Activated CD4-positive, CD25-positive, alpha-beta regulatory T cell (primary cell): ENCODE data around the gene C1orf174.

Experiments
- DNase-seq, 4 experiments: peaks; one replicate each; lab custom pipeline; 2025; lab: John Stamatoyannopoulos, UW

The C1orf174 gene

DNA sequence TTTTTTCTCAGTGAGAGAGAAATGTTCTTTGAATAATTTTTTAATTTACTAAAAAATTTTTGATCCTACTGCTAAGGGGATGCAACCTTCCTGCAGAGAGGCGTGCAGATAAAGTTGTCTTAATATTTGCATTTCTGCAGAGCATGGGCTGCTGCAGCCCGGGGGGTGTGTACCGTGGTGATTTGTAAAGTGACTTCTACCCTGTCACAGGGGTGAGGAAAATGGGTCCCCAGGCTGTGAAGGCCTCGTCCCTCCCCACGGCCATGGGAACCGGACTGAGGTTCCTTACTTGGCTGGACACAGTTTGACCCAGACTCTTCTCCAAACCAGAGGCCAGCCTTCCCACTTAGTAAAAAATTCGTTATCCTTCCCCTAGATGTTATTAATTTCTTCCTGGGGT lies 9.5 kb upstream of the C1orf174 start:
- no peak for DNase-seq

DNA sequence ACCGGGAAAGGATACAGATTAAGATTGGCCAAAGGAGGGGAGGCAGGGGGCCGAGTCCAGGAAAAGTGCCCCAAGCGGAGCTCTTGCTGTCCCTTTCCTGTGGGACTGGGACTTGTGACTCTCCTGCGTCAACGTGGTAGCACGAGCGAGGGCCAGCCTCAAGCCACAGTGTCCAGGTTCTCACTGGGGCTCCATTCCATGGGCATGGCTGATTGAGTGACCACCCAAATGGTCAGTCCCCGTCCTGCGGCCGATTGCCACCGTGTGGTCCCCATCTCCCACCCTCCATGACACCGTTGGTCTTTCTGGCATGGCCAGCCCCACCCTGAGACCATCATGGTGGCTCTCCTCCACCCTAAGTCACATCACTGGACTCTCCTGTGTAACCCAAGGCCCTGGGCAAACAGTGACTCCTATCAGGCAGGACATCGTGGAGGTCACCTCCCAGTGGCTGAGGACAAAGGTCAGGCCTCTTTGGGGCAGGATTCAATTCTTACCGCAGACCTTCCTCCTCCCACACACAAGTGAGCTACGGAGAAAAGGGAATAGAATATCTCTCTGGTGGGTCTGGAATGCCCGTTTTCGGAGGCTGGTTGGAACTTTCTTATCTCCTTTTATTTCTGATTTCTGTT lies 8.9 kb upstream of the C1orf174 start:
- DNase-seq = no peak

DNA sequence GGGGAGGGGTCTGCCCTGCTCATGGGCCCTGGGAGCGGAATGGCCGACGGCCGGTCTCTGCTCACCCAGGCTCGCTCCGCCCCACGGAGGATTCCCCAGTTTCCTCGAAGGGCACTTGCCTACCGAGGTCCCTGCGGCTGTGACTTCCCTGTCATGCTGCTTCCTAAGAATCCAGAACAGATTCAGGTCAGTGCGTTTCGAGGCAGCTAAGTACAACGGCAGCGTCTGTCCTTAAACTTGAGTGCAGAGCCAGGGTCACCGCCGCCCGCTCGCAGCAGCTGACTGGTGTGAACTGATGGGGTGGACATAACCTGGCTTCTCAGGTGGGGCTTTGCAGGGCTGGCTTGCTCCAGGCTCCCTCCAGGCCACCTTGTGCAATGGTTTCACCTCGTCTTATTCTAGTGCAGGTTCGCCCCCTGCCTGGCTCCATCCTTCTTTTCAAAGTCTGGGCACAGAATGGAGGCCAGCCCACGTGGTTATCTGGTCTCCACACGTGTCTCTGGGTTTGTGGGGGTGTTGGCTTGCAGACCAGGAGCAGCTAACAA lies 7.6 kb upstream of the C1orf174 start:
- DNase-seq = no peak

DNA sequence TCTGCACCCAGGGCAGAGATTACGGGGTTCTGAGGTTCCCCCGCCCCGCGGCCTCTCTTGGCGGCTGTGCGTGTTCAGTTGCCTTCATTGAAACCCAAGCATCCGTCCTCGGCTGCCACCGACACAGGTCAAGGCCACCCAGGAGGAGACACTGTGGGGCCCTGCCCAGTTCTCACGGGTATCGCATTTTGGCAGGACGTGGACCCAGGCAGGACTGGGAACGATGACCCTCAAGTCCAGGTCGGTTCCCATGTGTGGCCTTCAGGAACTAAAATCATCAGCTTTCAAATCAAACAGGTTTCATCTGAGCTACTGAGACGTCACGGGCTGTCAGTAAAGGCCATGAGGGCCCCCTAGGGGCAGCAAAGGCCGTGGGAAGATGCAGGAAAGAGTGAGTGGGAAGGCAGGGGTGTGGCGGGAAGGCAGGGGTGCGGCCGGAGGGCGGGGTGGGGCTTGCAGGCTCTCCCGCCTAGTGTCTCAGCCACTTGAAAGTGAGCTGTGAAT lies 7.0 kb upstream of the C1orf174 start:
- DNase-seq = no peak

DNA sequence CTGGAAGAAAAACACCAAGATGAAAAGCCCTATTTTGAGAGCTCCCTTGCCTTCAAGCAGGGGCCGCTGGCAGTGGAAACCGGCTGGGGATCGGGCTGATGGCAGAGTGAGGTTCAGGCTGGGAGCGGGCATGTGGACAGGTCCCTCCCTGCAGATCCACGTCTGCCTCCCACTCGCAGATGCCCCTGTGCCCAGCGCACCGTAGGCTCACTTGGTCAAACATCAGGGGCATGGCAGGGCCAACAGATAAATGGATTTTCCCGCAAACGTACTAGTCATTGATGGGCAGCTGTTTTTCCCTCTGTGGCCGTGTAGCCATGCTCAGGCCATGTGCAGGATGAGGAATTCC lies 6.6 kb upstream of the C1orf174 start:
- no peak for DNase-seq

DNA sequence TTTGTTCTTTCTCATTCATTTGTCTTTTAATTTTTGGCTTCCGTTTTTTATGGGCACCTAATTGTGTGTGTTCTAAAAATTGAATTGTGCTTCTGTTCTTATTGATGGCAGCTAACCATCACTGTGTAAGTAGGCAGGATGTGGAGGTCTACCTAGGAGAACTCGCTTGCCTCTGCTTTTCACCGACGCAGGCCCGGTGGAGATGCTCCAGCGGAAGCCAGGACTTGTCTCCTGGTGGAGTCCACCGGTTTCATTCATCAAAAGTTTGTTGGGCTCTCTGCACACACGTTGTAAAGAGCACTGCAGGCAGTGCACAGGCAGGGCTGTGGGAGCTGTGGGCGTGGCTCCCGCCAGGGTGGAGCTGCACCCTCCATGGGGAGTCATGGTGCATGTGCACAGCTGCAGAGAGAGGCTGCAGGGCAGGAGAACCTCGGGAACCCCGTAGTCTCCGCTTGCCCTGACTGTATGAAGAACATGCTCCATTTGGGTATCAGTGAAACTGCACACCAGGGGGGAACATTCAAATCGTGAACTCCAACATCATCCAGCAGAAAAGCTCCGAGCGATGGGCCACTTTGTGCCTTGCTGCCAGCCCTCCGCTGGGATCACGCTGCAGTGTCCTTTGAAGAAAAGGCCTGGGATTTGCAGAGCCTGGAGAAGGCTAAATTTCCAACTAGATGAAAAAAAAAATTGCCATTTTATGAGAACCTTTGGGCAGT lies 6.0 kb upstream of the C1orf174 start:
- no peak for DNase-seq

DNA sequence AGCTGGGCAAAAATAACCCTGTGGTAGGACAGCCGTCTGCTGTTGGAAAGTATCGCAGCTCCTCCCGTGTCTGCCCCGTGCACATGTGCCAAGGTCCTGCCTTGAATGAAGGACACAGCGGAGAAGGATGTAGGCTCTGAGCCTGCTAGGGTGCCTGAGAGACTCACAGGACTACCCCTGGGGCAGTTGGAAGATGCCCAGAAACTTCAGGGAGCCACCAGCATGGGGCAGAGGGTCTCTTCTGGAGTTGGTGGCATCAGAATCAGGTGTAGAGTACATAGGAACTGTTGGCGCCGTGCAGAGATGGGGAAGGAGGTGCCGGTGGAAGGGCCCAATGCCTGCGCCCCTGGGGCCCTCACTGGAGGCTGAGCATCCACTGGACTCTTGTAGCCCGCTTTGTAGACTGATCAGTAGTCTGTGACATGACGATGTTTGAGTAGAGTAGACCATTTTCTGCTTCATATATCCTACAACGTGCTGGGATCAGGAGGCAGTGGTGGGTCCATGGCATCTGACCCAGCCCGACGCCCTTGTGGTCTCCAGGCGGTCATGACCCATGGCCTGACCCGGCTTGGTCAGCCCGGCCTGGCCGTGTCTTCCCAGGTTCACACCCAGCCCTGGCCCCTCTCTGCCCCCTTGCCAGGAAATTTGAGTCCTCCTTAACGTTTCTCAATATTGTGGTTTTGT lies 5.3 kb upstream of the C1orf174 start:
- no peak for DNase-seq

DNA sequence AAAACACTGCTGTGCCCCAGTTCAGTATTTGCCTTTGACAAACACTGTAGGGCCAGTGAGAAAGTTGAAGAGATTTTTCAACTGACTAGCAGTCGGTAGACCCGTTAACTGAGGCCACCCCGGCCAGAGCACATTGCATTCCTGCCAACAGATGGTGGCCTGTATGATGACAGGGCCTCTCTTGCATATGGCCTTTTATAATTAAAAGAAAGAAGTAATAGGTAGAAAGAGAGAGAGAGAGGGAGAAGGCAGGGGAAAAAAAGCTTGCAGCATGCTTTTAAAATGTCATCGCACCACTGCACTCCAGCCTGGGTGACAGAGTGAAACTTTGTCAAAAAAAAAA lies 4.7 kb upstream of the C1orf174 start:
- DNase-seq = no peak

DNA sequence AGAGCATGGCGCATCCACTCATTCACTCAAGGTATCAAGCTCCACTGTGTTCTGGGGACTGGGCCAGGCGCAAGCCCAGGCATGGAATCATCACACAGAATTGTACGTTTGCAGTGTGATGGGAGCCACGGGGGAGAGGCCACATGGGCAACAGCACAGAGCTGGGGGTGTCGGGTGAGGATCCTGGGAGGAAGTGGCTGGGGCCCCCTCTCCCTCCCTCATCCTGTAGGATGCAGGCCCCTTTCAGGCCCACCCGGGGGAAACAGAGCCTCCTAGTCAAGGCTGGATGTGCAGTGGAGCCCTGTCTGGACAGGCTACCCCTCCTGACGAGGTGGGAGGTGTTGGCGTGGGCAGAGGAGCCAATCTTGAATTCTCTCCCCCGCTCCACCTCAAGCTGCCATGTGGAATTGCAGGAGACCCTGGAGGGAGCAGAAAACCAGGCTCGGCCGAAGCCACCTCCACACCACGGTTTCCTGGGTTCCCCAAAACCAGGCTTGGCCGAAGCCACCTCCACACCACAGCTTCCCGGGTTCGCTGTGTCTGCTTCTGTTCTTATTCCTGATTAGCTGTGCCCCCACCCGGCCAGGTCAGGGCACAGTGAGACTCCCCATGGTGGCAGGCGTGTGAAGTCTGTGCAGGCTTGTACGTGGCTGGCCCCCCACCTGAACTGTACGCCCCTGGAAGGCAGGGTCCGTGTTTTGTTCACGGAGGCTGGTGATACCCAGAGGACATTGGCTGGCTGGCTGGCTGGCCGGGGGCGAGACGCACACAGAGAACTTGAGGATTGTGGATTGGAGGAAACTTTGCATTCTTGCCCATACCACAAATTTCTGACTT lies 4.2 kb upstream of the C1orf174 start:
- DNase-seq = no peak

DNA sequence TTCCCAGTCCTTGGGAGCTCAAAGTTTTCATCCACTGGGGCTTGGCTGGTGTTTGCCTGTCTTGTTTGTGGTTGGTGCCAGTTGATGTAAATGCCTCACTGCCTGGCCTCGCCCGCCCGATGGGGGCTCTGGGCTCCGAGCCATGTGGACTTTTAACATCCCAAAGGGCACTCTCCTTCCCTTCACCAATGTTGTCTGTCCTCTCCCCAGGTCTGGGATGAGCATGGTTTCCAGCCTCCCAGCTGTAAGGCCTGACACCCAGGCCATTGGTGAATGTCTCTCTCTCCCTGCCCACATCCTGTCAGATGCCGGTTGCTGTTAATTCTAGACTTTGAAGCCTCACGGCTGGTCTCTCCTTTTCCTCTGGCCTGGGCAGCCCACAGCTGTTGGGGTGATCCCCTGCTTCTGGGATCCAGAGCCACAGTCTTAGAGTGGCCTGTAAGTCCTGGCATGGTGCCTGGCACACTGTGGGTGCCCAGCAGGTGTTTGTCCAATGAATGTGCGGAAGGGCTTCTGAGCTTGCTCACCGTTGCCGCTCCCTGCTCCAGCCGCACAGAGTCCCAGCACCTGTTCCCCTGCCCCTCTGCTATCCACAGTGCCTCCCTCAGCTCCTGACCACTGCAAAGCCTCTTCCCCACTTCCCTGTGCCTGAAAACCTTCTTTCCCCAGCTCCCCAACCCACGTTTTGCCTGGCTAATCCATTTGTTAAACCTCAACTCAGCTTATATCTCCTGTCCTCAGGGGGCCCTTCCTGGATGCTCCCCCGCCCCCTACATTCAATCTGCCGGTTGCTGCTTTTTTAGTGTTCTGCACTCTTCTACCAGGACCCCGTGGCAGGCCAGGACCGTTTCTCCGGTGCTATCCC lies 3.3 kb upstream of the C1orf174 start:
- DNase-seq = no peak

DNA sequence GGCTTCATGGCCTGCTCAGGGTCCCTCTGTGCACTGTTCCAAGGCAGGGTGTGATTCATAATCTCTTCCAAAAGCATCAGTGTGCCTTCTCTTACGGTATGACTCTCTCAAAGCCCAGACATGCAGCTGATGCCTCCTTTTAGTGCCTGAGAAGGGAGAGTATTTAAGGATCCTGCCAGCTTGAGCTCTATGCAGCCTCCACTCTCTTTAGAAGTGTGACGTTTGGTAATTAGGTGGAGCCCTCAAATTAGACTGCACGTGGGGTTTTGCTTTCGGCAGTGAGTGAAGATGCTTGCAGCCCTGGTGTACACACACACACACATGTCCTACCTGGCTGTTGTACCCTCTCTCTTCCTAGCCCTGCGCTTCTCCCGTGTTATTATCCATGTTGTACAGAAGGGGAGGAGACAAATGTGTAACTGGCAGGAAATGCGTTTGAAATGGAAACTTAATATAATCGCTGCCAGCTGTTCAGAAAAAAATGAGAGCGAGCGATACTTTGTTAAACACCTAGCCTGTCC lies 2.6 kb upstream of the C1orf174 start:
- no peak for DNase-seq

DNA sequence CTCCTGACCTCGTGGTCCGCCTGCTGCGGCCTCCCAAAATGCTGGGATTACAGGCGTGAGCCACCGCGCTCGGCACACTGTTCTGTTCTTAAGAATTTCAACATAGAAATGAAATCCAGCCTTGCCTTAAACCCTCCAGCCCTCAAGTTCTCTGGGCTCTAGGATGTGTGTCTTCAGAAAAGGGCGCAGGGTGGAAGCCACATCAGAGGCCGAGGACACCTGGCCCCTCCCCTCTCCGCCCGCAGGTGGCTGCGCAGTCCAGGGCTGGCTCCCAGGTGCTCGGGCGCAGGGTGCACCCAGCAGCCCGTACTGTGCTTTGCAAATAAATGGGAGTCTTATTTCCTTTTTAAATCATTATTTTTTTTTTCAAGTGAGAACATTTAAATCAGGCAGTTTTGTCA lies 2.0 kb upstream of the C1orf174 start:
- peak in 1 of 4 experiments; percentile 19 for DNase-seq

DNA sequence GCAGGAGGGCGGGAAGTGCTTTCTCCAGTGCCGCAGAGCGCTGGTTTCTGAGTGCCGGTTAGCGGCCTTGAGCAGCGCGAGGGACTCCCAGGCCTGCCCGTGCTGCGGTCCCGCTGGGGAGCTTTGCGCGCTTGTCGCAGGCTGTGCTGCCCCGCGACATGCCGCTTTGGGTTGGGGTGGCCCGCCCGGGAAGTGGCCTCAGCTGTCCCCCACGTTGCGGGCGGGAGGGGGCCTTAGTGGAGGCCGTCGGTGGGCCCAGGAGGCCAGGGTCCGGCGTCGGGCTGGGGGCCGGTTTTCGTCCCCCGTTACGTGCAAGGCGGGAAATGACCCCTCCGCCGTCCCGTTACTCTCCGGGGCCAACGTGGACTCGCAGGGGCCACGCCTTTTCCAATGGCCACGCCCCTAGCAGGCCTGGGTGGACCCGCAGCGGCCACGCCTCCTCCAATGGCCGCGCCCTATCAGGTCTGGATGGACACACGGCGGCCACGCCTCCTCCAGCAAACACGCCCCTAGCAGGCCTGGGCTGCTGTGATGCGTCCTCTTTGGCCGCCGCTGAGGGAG lies 977 bp upstream of the C1orf174 start:
- DNase-seq = peak; percentile 62 to 78 (median 67)

DNA sequence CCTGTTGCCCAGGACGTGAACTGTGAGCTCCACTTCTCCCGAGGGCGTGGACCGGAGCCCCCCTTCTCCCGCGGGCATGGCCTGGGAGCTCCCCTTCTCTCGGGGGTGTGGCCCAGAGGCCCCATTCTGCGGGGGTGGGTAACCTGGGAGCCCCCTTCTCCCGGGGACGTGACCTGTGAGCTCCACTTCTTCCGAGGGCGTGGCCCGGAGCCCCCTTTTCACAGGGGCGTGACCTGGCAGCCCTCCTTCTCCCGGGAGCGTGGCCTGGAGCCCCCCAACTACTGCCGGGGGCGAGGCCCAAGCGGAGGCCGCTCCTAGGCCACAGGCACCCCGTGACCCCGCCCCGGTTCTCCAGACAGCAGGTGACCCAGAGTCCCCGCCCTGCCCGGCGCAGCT lies 320 bp downstream of the C1orf174 start:
- no peak for DNase-seq

DNA sequence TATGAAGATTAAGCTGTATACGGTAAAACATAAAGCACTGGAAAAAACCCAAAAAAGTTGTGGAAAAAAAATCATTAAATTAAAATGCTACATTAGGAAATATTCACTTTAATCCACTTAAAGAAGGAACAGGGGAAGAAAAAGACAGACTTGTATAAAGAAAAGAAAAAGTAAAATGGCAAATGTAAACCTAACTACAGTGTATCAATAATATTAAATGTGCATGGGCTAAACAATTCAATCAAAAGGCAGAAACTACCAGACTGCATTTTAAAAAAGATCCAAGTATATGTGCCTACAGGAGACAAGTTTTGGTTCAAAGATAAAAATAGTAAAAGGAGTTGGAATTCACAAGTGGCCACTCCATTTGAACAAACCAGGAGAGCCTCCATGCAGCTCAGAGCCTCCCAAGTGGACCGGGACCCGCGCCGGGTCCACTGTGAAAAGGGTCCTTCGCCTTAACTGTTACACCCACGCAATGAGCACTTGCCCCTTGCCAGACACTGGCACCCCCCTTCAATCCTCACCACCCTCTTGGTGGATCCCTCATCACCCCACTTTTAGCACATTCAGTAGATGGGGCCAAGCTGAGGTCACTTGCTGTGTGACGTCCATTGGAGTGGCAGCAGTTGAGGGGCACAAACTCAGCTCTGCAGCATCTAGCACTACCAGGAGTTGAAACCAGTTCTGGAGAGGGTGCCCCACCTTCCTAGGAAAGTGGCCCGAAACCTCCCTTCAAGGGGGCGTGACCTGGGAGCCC lies 898 bp downstream of the C1orf174 start:
- DNase-seq = no peak

DNA sequence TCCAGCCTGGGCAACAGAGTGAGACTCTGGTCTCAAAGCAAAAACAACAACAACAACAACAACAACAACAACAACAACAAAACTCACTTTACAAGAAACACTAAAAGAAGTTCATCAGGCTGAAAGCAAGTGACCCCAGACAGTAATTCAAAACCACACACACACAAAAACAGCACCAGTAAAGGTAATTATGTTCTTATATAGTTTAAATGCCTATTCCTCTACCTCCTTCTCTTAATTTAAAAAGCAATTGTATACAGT lies 1.7 kb downstream of the C1orf174 start:
- no peak for DNase-seq

DNA sequence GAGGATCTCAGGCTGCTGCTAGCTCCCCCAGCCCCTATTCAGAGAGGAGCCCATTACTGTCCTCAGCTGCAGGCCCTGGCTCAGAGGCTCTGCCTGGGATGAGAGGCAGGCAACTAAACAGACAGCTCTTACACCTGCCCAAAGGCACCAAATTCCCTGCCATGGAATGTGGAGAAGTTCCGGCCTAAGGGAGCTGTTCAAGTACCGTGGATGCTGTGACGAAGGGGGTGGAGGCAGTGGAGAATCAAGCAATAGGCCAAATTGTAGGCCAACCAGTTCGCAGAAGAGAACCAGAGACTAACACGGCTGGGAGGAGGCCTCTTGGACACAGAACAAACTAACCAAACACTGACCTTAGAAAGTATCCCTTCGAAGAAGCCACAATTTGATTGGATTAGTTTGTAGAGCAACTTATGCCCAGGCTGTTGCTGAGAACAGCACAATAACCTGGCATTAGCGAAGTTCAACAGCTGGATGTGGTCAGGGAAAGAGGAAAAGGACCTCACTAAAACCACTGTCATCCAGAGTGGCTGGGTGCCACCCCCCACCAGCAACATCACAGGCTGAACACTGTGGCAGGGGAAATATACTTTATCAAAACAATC lies 3.6 kb downstream of the C1orf174 start:
- DNase-seq = no peak

DNA sequence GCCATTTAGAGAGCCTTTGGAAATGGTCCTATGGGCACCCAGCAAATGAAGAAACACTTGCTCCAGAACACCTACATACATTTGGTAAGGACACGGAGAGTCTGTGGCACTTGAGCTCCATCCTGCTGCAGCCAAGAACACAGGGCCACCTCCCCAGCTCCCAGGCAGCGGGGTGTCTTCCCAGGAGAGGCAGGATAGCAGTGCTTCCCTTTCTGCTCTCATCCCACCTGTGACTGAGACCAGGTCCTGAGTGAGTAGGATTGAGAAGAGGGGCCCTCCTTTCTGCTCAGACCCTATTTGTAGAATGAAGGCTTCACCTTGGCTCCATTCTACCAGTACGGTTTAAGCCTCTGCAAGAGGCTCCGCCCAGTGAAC lies 4.1 kb downstream of the C1orf174 start:
- DNase-seq = no peak

DNA sequence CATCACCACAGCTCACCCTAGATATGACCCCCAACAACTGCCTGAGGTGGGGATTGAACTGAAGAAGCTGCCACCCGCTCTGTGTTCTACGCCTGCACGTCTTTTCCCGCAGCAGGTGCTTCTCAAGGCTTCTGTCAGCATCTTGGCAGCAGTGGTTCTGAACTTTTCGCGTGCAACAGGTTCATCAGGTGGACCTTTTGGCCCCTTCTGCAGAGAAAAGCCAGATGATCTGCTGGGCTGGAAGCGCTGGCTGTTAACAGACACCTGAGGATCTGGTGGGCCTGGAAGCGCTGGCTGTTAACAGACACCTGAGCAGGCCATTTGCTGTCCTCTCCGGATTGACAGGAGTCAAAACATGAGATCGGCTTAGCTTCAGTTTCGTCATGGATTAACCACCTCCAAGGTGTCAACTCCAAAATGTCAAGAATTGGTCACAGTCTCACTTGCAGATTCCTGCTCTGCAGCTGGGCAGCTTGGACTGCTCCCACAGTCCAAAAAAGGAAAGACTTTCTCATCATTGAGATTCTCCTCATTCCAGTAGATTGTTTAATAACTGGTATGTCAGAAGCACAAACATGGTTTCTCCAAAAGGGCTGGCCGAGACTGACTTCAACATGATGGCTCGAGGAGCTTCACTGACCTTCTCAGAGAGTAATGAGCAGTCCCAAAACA lies 4.7 kb downstream of the C1orf174 start:
- DNase-seq = no peak
